Activated CD4-positive, alpha-beta T cell treated with anti-CD3 and anti-CD28 coated beads for 24 hours (primary cell): ENCODE data around the gene MGAT4C.
"Not testable (repeated sequence)": the region's sequence is repeated elsewhere in the genome, so short reads cannot be mapped to it uniquely, and the experiment has no call there.

Experiments
- DNase-seq, 2 donors: peaks; one replicate each; pipeline ENCODE4 v3.0.0-alpha.2; 2020; ENCODE audit warnings: low read depth in 2 of 2

The MGAT4C gene

GRCh38 chr12:86256163-86256562 lies at the start of gene MGAT4C:
Gene MGAT4C, minus strand, starts transcription at chr12:86256391.
- DNase-seq, result no peak

GRCh38 chr12:86296396-86296795 lies 40.2 kb upstream of the MGAT4C start:
- not testable (repeated sequence) for DNase-seq

GRCh38 chr12:86293682-86294240 lies 37.6 kb upstream of the MGAT4C start:
- no peak for DNase-seq

GRCh38 chr12:86292480-86292879 lies 36.3 kb upstream of the MGAT4C start:
- no peak for DNase-seq

GRCh38 chr12:86290615-86291014 lies 34.4 kb upstream of the MGAT4C start:
- DNase-seq, result no peak

- no peak for DNase-seq
Observed at GRCh38 chr12:86286119-86286518, 29.9 kb upstream of the MGAT4C start.

- no peak for DNase-seq
Observed at GRCh38 chr12:86283620-86284019, 27.4 kb upstream of the MGAT4C start.

GRCh38 chr12:86275356-86275755 lies 19.2 kb upstream of the MGAT4C start:
- DNase-seq, result no peak

GRCh38 chr12:86265329-86265695 lies 9.1 kb upstream of the MGAT4C start:
- DNase-seq, result no peak

- no peak for DNase-seq
Observed at GRCh38 chr12:86264451-86265328, 8.5 kb upstream of the MGAT4C start.

GRCh38 chr12:86261578-86261977 lies 5.4 kb upstream of the MGAT4C start:
- no peak for DNase-seq

GRCh38 chr12:86261142-86261541 lies 5.0 kb upstream of the MGAT4C start:
- no peak for DNase-seq

GRCh38 chr12:86260183-86260582 lies 4.0 kb upstream of the MGAT4C start:
- DNase-seq, result no peak

- no peak for DNase-seq
Observed at GRCh38 chr12:86257134-86257533, 943 bp upstream of the MGAT4C start.

GRCh38 chr12:86254399-86255107 lies 1.6 kb downstream of the MGAT4C start:
- no peak for DNase-seq

- no peak for DNase-seq
Observed at GRCh38 chr12:86249851-86250250, 6.3 kb downstream of the MGAT4C start.

GRCh38 chr12:86249276-86249675 lies 6.9 kb downstream of the MGAT4C start:
- DNase-seq, result no peak

GRCh38 chr12:86247871-86248270 lies 8.3 kb downstream of the MGAT4C start:
- DNase-seq, result no peak

- no peak for DNase-seq
Observed at GRCh38 chr12:86241600-86241999, 14.6 kb downstream of the MGAT4C start.

GRCh38 chr12:86234316-86234855 lies 21.8 kb downstream of the MGAT4C start:
- DNase-seq, result no peak

GRCh38 chr12:86233126-86233525 lies 23.1 kb downstream of the MGAT4C start:
- no peak for DNase-seq

GRCh38 chr12:86230516-86231146 lies 25.6 kb downstream of the MGAT4C start:
- DNase-seq, result no peak
